GM12878 (cell line): Measurements from ENCODE around the gene RENBP.

Experiments used
- EGR1 ChIP-seq, 2 experiments: IDR thresholded peaks; 1 replicate in 1 of 2; 2 replicates in 1 of 2; pipeline ENCODE4 v1.6.1; 2011 to 2012; ENCODE audit warnings: low read depth in 2 of 2, low read length in 2 of 2, borderline replicate concordance in 1 of 2, mild to moderate bottlenecking in 1 of 2, moderate library complexity in 1 of 2
- MXI1 ChIP-seq: fragments of 150-350 bp; IDR thresholded peaks from 2 replicates; pipeline ENCODE4 v1.6.1; 2011; ENCODE audit warnings: low read depth, mild to moderate bottlenecking, inconsistent platforms, low read length, improper control_type of control experiment
- NBN ChIP-seq: fragments of 450-650 bp; IDR thresholded peaks from 2 replicates; pipeline ENCODE4 v1.6.1; 2016
- NR2C2 ChIP-seq: IDR thresholded peaks from 2 replicates; pipeline ENCODE4 v1.6.1; 2011; ENCODE audit warnings: borderline replicate concordance, low read depth; ENCODE audit not compliant: control insufficient read depth, insufficient read length
- POLR2A ChIP-seq: IDR thresholded peaks from 2 replicates; pipeline ENCODE4 v1.6.1; 2011; ENCODE audit warnings: low read depth, mild to moderate bottlenecking, low read length
- POLR2AphosphoS5 ChIP-seq: IDR thresholded peaks from 2 replicates; pipeline ENCODE4 v1.6.1; 2011; ENCODE audit warnings: mild to moderate bottlenecking, low read length, inconsistent platforms
- TF ChIP-seq, protein P1 (sequence below), 3 experiments: IDR thresholded peaks in 2 of 3; conservative IDR thresholded peaks in 1 of 3; 2 replicates each; pipeline ENCODE4 v1.5.1; 2011; ENCODE audit warnings: low read depth in 3 of 3, low read length in 3 of 3, mild to moderate bottlenecking in 3 of 3, control low read depth in 2 of 3, moderate library complexity in 2 of 3, inconsistent platforms in 1 of 3, mixed read lengths in 1 of 3; ENCODE audit not compliant: control insufficient read depth in 2 of 3, insufficient read depth in 1 of 3; ENCODE audit errors: extremely low read depth in 1 of 3

DNA sequence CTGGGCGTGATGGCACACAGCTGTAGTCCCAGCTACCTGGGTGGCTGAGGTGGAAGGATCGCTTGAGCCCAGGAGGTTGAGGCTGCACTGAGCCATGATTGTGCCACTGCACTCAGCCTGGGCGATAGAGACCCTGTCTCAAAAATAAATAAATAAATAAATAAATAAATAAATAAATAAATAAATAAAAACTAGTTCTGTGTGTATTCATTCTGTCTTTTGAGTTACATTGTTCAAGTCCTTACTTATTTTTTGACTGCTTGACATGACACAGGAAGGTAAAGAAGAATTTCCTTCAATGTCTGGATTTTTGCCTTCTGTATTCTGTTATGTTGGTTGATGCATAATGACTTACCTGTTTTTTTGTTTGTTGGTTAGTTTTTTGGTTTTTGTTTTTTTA is 7.4 kb downstream of the RENBP start:
- TF ChIP-seq POLR2AphosphoS5 (no peak), NR2C2 (no peak), EGR1 (IDR thresholded peaks at IDR 0.05; ENCODE audit: borderline replicate concordance in 1 of 2, low read depth in 2 of 2, low read length in 2 of 2) (no peak), POLR2A (no peak), MXI1 (no peak), NBN (no peak)
- TF ChIP-seq, protein P1, sequence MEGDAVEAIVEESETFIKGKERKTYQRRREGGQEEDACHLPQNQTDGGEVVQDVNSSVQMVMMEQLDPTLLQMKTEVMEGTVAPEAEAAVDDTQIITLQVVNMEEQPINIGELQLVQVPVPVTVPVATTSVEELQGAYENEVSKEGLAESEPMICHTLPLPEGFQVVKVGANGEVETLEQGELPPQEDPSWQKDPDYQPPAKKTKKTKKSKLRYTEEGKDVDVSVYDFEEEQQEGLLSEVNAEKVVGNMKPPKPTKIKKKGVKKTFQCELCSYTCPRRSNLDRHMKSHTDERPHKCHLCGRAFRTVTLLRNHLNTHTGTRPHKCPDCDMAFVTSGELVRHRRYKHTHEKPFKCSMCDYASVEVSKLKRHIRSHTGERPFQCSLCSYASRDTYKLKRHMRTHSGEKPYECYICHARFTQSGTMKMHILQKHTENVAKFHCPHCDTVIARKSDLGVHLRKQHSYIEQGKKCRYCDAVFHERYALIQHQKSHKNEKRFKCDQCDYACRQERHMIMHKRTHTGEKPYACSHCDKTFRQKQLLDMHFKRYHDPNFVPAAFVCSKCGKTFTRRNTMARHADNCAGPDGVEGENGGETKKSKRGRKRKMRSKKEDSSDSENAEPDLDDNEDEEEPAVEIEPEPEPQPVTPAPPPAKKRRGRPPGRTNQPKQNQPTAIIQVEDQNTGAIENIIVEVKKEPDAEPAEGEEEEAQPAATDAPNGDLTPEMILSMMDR (IDR thresholded peaks at IDR 0.05 in 2 of 3, conservative IDR thresholded peaks at IDR 0.05 in 1 of 3; ENCODE audit: control insufficient read depth in 2 of 3, extremely low read depth in 1 of 3, insufficient read depth in 1 of 3, low read depth in 3 of 3, low read length in 3 of 3), result no peak
